H9 (cell line): ENCODE results near the gene PTPRF. TPM values are rescaled to one million over a fixed set of nuclear protein-coding genes. Genes with fewer than 3 reads are reported as not detected.

Experiments used
- DNase-seq: peaks from one replicate; pipeline ENCODE4 v3.0.0-alpha.2; 2017
- H2AFZ ChIP-seq: one replicate; pipeline ENCODE4 v1.6.1; 2013; ENCODE audit warnings: mild to moderate bottlenecking, low read length, control low read depth, moderate library complexity
- H2AK5ac ChIP-seq: 2 replicates; pipeline ENCODE4 v1.6.1; 2013; ENCODE audit warnings: low read length, control low read depth, mixed read lengths; ENCODE audit not compliant: insufficient read length
- H2BK120ac ChIP-seq: one replicate; pipeline ENCODE4 v1.6.1; 2013; ENCODE audit warnings: low read depth, mild to moderate bottlenecking, low read length, control low read depth, inconsistent platforms; ENCODE audit not compliant: poor library complexity, severe bottlenecking
- H2BK12ac ChIP-seq: 2 replicates; pipeline ENCODE4 v1.6.1; 2013; ENCODE audit warnings: low read length, control low read depth, mixed read lengths, low read depth; ENCODE audit not compliant: insufficient read length
- H2BK15ac ChIP-seq: 2 replicates; pipeline ENCODE4 v1.6.1; 2013; ENCODE audit warnings: low read depth, low read length, control low read depth
- H2BK20ac ChIP-seq: one replicate; pipeline ENCODE4 v1.6.1; 2013; ENCODE audit warnings: low read depth, mild to moderate bottlenecking, low read length, control low read depth, inconsistent platforms; ENCODE audit not compliant: poor library complexity, severe bottlenecking
- H2BK5ac ChIP-seq: 2 replicates; pipeline ENCODE4 v1.6.1; 2013; ENCODE audit warnings: low read length, control low read depth, mixed read lengths; ENCODE audit not compliant: insufficient read length
- H3K14ac ChIP-seq: 2 replicates; pipeline ENCODE4 v1.6.1; 2013; ENCODE audit warnings: low read length, control low read depth; ENCODE audit not compliant: insufficient read depth
- H3K18ac ChIP-seq: 2 replicates; pipeline ENCODE4 v1.6.1; 2013; ENCODE audit warnings: low read depth, mild to moderate bottlenecking, mixed read lengths, low read length, control low read depth; ENCODE audit not compliant: insufficient read length
- H3K23ac ChIP-seq: 2 replicates; pipeline ENCODE4 v1.6.1; 2013; ENCODE audit warnings: low read length, control low read depth, mixed read lengths, low read depth; ENCODE audit not compliant: insufficient read length
- H3K23me2 ChIP-seq: 2 replicates; pipeline ENCODE4 v1.6.1; 2013; ENCODE audit warnings: low read depth, mild to moderate bottlenecking, mixed read lengths, low read length, control low read depth; ENCODE audit not compliant: insufficient read length, poor library complexity, severe bottlenecking
- H3K27ac ChIP-seq: 2 replicates; pipeline ENCODE4 v1.5.1; 2013; ENCODE audit warnings: low read length, control low read depth, mixed read lengths, low read depth; ENCODE audit not compliant: insufficient read length
- H3K27me3 ChIP-seq: 2 replicates; pipeline ENCODE4 v1.6.1; 2013; ENCODE audit warnings: low read length, control low read depth, inconsistent platforms; ENCODE audit not compliant: insufficient read depth
- H3K4ac ChIP-seq: 2 replicates; pipeline ENCODE4 v1.6.1; 2013; ENCODE audit warnings: low read depth, mild to moderate bottlenecking, control low read depth, inconsistent platforms, low read length, moderate library complexity
- H3K4me1 ChIP-seq: 2 replicates; pipeline ENCODE4 v1.6.1; 2013; ENCODE audit warnings: low read length, control low read depth, inconsistent platforms; ENCODE audit not compliant: insufficient read depth
- H3K4me2 ChIP-seq: 2 replicates; pipeline ENCODE4 v1.6.1; 2013; ENCODE audit warnings: low read length, control low read depth, mixed read lengths; ENCODE audit not compliant: insufficient read length, insufficient read depth
- H3K56ac ChIP-seq: 2 replicates; pipeline ENCODE4 v1.6.1; 2013; ENCODE audit warnings: low read depth, mild to moderate bottlenecking, mixed read lengths, low read length, control low read depth; ENCODE audit not compliant: insufficient read length
- H3K79me1 ChIP-seq: 2 replicates; pipeline ENCODE4 v1.6.1; 2013; ENCODE audit warnings: low read depth, mild to moderate bottlenecking, moderate library complexity, low read length, control low read depth, inconsistent platforms; ENCODE audit not compliant: insufficient read depth, poor library complexity, severe bottlenecking
- H3K79me2 ChIP-seq: 2 replicates; pipeline ENCODE4 v1.6.1; 2013; ENCODE audit warnings: low read length, control low read depth, inconsistent platforms; ENCODE audit not compliant: insufficient read depth
- H3K9ac ChIP-seq: 2 replicates; pipeline ENCODE4 v1.6.1; 2013; ENCODE audit warnings: low read length, control low read depth, mixed read lengths; ENCODE audit not compliant: insufficient read length; ENCODE audit errors: extremely low read depth
- H3K9me3 ChIP-seq: one replicate; pipeline ENCODE4 v1.6.1; 2013; ENCODE audit warnings: low read depth, low read length, inconsistent platforms; ENCODE audit not compliant: control insufficient read depth
- H3T11ph ChIP-seq: one replicate; pipeline ENCODE4 v1.6.1; 2013; ENCODE audit warnings: mild to moderate bottlenecking, low read length, control low read depth, inconsistent platforms
- H4K20me1 ChIP-seq: one replicate; pipeline ENCODE4 v1.6.1; 2013; ENCODE audit not compliant: control insufficient read depth, insufficient read length, insufficient read depth
- H4K5ac ChIP-seq: 2 replicates; pipeline ENCODE4 v1.6.1; 2013; ENCODE audit warnings: low read depth, mild to moderate bottlenecking, mixed read lengths, low read length, control low read depth; ENCODE audit not compliant: insufficient read length
- H4K8ac ChIP-seq: replicated peaks from 2 replicates; pipeline ENCODE4 v1.6.1; 2013; ENCODE audit warnings: low read length, control low read depth, mixed read lengths, low read depth; ENCODE audit not compliant: insufficient read length
- H4K91ac ChIP-seq: 2 replicates; pipeline ENCODE4 v1.6.1; 2013; ENCODE audit warnings: low read depth, mild to moderate bottlenecking, moderate library complexity, mixed read lengths, low read length, control low read depth; ENCODE audit not compliant: insufficient read length
- H3K27ac Mint-ChIP-seq, 3 experiments: 2 replicates in 2 of 3; 3 replicates in 1 of 3; pipeline ENCODE4 v1.8.0; 2020 to 2021; ENCODE audit warnings: mixed read lengths in 3 of 3, mild to moderate bottlenecking in 1 of 3, moderate library complexity in 1 of 3
- H3K27me3 Mint-ChIP-seq: 2 replicates; pipeline ENCODE4 v1.8.0; 2021; ENCODE audit warnings: low read depth, mild to moderate bottlenecking, moderate library complexity, mixed read lengths
- H3K36me3 Mint-ChIP-seq, 3 experiments: 2 replicates in 2 of 3; 3 replicates in 1 of 3; pipeline ENCODE4 v1.8.0; 2020 to 2021; ENCODE audit warnings: low read depth in 3 of 3, mixed read lengths in 3 of 3; ENCODE audit not compliant: insufficient read depth in 1 of 3
- H3K4me1 Mint-ChIP-seq, 2 experiments: 2 replicates each; pipeline ENCODE4 v1.8.0; 2020; ENCODE audit warnings: mixed read lengths in 2 of 2
- H3K4me3 Mint-ChIP-seq, 2 experiments: 2 replicates in 1 of 2; 3 replicates in 1 of 2; pipeline ENCODE4 v1.8.0; 2020 to 2021; ENCODE audit warnings: mild to moderate bottlenecking in 2 of 2, mixed read lengths in 2 of 2, moderate library complexity in 1 of 2
- H3K9me3 Mint-ChIP-seq, 2 experiments: 2 replicates in 1 of 2; 3 replicates in 1 of 2; pipeline ENCODE4 v1.8.0; 2020; ENCODE audit warnings: mild to moderate bottlenecking in 2 of 2, mixed read lengths in 2 of 2, moderate library complexity in 1 of 2
- CTCF ChIP-seq: fragments of 200-600 bp; sonication (generic); conservative IDR thresholded peaks from 3 replicates; pipeline ENCODE4 v1.8.0; 2021; ENCODE audit warnings: antibody characterized with exemption, mild to moderate bottlenecking
- WGBS: extraction: QIAGEN DNeasy Blood & Tissue Kit; methylation state at CpG from one replicate; pipeline ENCODE4 v1.1.7; 2013; ENCODE audit warnings: missing lambda C conversion rate, low lambda C conversion rate, mixed read lengths; ENCODE audit not compliant: insufficient read length; ENCODE audit errors: extremely low coverage; 5-methylcytosine and 5-hydroxymethylcytosine counted together
- total RNA-seq: library from RNA; stranded (reverse); gene quantifications from 2 replicates; pipeline ENCODE4 v1.2.1, GENCODE V29; 2021

PTPRF gene
- total RNA-seq, 1 experiment from 2014 or later: 193 TPM

GRCh38 chr1:43618521-43619313 lies 88.0 kb downstream of the PTPRF start:
- no CpG with 5 or more reads among the region's 22 CpGs for WGBS
- Histone ChIP-seq H3K9me3 (no peaks in the 10 kb centered on the region), H3K23me2 (no peaks in the 10 kb centered on the region), H2BK12ac (no peak overlapping the region), H3K14ac (no peak overlapping the region), H3K56ac (no peak overlapping the region), H2AFZ (no peak overlapping the region), H2BK15ac (no peak overlapping the region), H2BK120ac (no peak overlapping the region), H3K4me2 (no peak overlapping the region), H4K91ac (no peak overlapping the region), H3K79me1 (no peaks in the 10 kb centered on the region), H3T11ph (no peak overlapping the region), H2BK5ac (no peak overlapping the region), H2AK5ac (no peak overlapping the region), H3K27me3 (no peaks in the 10 kb centered on the region), H3K9ac (no peak overlapping the region), H3K4me1 (no peaks in the 10 kb centered on the region), H3K79me2 (no peaks in the 10 kb centered on the region), H4K20me1 (no peaks in the 10 kb centered on the region), H3K18ac (no peak overlapping the region), H4K5ac (no peak overlapping the region), H2BK20ac (no peak overlapping the region), H3K4ac (no peak overlapping the region), H3K27ac (no peak overlapping the region), H4K8ac (no peak overlapping the region), H3K23ac (no peak overlapping the region)
- no peak for TF ChIP-seq CTCF
- H3K27ac Mint-ChIP-seq: no peak overlapping the region
- H3K9me3 Mint-ChIP-seq: no peaks in the 10 kb centered on the region
- DNase-seq: no peak
- no peaks in the 10 kb centered on the region for H3K4me1 Mint-ChIP-seq
- peaks cover 27 to 82% (median 81%) of the 10 kb centered on the region in 3 experiments for H3K36me3 Mint-ChIP-seq
- no peak overlapping the region for H3K4me3 Mint-ChIP-seq
- no peaks in the 10 kb centered on the region; the same call in 1 of the 2 replicates for H3K27me3 Mint-ChIP-seq
